Lower leg skin (tissue), 3 donors: ENCODE measurements around the gene PKDCC.

Experiments
- CTCF ChIP-seq, 3 donors: fragments of 450-650 bp; IDR thresholded peaks; one replicate each; pipeline ENCODE4 v1.5.1; 2016; ENCODE audit warnings: antibody characterized with exemption in 3 of 3, mild to moderate bottlenecking in 3 of 3, moderate library complexity in 2 of 3
- POLR2A ChIP-seq, 2 donors: fragments of 450-650 bp; IDR thresholded peaks; one replicate each; pipeline ENCODE4 v1.6.1; 2016 to 2017; ENCODE audit warnings: antibody characterized with exemption in 2 of 2, mild to moderate bottlenecking in 1 of 2, moderate library complexity in 1 of 2

GRCh38 chr2:42091671-42092070 is 43.9 kb downstream of the PKDCC start:
- TF ChIP-seq CTCF (IDR thresholded peaks at IDR 0.05) (no peak), POLR2A (IDR thresholded peaks at IDR 0.05) (no peak)
